ENCODE data around the gene MRPS27.
A peak's percentile ranks its signal among the peaks of the same experiment; 100 is the strongest.

The MRPS27 gene

DNA sequence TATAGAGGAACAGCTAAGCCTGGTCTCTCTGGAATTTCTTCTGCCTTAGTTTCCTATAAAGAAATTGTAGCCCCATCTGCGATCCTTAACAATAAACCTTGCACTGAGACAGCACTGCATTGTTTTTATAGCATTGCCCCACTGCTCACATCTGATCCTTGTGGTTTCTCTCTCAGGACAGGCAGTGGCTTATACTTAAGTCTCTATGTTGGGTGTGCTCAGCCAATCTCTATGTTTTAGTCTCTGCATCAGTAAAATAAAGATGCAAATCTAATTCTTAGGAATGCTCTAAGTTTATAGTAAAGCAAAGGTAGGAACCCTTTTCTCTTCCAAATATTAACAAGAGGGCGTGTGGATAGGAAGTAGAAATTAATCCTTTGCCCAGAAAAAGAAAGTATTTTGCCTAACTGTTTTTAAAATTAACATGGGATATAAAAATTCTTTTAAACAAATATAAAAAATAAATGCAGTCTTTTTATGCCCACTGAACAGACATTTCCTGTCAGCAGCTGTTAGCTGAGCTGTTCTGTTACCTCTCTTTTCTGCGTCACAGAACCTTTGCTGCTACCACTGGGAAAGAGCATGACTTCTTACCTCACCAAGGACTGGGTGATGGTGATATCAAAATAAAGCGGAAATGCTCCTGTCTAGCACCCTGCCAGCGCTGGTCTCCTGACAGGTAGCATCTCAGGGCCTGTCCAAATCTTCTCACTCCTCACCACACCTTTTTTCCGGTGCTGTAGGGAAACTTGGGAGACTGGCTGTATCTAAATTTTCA is 29.5 kb downstream of the MRPS27 start:
- no peak for DNase-seq (ENCODE audit: low spot score)

DNA sequence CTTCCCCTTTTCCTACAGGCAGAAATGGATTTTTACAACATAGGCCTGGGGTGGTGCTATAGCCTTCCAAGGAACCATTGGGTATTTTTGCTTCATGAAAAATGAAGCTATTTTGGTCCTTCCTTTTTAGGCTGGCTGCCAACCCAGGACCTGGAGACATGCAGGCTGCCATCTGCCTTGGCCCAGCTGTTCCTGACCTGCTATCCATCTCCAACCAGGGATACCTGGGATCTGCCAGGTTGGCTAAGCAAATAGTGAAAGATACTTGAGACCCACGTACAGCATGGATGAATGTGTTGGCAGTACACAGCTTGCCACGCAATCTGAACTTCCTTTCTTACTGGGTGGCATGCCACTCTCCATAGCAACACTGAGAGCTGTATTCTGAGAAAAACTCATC is 31.1 kb downstream of the MRPS27 start:
- peak; percentile 99 for DNase-seq (ENCODE audit: low spot score)

DNA sequence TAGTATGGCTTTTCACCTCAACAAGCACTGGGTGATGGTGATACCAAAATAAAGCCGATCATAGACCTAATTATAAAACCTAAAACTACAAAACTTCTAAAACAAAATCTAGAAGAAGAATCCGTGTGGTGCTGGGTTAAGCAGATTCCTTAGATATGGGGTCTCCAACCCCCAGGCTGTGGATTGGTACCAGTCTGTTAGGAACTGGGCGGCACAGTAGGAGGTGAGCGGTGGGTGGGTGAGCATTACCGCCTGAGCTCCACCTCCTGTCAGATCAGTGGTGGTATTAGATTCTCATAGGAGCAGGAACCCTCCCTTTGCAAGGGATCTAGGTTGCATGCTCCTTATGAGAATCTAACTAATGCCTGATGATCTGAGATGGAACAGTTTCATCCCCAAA is 33.2 kb downstream of the MRPS27 start:
- no peak for DNase-seq (ENCODE audit: low spot score)

DNA sequence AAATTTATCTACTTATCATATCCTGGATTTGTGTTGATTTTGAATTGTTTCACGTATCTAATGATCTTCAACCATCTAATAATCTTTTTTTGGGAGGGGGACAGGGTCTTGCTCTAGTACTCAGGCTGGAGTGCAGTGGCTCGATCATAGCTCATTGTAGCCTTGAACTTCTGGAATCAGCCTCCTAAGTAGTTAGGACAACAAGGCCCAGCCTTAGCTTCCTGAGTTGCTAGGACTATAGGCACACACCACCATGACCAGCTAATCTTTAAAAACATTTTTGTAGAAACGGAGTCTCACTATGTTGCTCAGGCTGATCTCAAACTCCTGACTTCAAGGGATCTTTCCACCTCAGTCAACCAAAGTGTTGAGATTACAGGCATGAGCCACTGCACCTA is 34.6 kb downstream of the MRPS27 start:
- DNase-seq (ENCODE audit: low spot score): no peak

DNA sequence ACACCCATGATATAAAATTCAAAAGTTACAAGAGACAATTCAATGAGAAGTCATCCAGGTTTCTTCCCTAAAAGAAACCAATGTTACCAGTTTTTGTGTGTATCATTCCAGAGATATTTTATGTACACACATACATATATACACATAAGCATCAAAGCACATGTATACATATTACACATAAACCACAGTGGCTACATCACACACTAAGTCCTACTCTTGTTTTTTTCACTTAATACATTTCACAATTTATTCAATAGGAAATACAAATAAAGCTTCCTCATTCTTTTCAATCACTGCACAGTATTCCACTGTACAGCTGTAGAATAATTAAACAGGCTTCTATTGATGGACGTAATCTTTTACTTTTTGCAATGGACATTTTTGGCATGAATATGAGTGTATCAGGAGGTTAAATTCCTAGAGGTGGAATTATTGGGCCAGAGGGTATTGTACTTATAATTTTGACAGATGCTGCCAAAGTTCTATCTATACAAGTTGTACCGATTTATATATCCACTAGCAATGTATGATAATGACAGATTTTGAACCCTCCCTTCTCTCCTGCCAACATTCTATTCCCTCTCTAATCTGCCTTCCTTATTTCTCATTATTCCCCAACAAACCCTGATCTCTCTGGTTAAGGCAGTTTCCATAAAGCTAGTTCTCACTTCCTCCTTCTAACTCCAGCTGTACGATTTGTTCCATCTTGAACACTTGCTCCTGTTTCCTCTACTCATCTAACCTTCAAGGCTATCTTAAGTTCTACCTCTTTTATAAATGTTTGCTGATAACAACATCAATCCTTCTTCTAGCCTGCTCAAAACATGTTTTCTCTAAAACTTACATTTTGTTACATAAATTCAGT is 35.2 kb downstream of the MRPS27 start:
- DNase-seq (ENCODE audit: low spot score): no peak

DNA sequence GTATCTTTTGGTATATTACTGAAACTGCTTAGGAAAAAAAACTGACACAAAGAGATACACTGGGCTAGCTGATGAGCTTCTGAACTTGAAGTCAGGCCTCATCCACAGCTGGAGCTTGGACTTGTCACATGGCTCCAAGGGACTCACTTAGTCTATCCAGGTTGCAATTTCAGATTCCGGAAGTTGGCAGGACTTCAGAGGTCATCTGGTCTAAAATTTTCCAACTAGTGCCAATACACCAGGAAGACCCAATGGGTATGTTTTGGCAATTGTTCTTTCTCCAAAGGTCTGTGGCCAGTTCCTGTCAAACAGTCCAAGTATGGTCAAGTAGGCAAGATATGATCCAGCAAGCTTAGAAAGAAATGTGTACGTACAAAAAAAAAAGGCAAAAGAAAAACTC is 36.7 kb downstream of the MRPS27 start:
- DNase-seq (ENCODE audit: low spot score): no peak

DNA sequence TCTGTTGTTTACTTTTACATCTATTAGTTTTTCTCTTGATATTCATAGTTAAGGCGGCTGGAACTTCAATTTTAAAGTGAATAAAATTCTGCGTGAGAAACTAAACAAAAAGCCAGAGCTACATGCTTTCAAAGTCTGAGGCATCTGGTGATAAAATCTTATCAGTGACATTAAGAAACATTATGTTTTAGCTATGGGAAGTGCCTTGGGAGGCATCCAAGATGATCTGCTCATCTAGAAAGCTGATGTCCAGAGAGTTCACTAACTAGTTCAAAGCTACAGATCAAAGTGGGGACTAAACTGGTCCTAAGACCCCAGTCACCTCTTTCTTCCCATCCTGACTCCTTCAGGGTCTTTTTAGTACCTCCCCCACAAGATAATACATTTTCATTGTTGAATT is 37.2 kb downstream of the MRPS27 start:
- DNase-seq (ENCODE audit: low spot score): no peak

DNA sequence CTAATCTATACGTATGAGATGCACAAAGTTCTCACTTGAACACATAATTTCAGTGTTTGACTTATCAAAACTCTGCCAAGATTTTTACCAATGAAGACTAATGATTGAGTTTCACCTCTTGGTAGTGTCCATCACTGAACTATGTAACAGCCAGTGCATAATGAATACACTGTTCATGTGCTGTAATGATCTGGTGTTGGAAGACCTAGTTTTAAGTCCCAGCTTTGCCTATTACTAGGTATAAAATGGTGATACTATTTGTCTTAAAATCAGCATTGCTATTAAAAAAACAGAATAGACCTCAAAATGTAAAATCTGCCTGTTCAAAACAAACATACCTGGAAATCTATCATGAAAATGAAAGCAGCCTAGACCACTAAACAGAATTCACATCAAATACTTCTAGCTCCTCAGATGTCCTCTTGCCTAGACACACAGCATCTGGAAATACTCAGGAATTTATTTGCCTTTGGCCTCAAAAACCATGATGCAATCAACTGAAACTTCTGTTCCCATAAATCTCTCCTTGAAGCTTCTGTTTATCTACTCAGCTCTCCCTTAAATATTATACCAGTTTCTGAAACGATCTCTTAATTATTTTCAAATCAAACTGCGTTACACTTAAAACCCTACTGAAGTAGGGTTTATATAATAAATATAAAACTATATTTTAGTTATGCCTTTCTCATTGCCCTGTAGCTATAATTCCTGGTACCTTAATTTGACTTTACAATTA is 38.1 kb downstream of the MRPS27 start:
- DNase-seq (ENCODE audit: low spot score): no peak

DNA sequence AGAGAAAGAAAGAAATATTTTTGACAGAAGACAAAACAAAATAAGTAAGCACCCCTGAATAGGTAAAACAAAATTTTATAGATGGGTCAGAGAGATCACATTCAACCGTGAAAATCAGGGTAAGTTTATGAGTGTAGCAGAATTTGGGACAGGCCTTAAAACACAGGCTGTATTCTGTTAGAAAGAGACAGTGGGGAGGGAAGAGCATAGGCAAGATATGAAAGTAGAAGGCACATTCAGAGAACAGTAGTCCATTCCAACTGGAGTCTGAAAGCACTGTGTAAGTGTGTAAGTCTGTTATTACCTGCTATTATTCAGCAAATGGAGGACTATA is 38.6 kb downstream of the MRPS27 start:
- DNase-seq (ENCODE audit: low spot score): no peak

DNA sequence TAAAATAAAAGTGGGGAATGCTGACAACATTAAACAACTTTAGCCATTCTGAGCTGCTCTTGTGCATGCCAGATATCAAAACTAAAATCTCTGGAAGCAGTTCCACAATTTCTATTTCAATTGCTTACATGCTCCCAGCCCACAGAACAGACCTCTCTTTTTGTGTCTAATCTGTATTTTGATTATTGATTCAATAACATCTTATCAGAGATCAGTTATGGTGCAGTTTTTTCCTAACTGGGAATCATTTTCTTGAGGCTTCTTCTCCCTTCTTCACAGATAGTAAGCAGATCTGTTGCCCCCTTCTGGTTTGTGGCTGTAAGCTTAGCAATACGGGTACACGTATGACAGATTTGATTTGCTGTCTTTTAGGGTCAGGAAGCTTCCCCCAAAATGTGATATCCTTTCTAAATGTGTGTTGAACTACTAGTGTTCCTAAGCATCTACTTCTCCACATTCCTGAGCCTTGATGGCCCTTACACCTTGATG is 39.4 kb downstream of the MRPS27 start:
- peak; percentile 64 for DNase-seq (ENCODE audit: low spot score)

DNA sequence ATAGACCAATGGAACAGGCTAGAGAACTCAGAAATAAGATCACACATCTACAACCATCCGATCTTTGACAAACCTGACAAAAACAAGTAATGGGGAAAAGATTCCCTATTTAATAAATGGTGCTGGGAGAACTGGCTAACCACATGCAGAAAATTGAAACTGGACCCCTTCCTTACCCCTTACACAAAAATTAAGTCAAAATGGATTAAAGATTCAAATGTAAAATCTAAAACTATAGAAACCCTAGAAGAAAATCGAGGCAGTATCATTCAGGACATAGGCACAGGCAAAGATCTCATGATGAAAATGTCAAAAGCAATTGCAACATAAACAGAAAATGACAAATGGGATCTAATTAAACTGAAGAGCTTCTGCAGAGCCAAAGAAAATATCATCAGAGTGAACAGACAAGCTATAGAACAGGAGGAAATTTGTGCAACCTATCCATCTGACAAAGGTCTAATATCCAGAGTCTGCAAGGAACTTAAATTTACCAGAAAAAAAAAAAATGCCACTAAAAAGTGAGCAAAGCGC is 43.8 kb downstream of the MRPS27 start:
- no peak for DNase-seq (ENCODE audit: low spot score)

DNA sequence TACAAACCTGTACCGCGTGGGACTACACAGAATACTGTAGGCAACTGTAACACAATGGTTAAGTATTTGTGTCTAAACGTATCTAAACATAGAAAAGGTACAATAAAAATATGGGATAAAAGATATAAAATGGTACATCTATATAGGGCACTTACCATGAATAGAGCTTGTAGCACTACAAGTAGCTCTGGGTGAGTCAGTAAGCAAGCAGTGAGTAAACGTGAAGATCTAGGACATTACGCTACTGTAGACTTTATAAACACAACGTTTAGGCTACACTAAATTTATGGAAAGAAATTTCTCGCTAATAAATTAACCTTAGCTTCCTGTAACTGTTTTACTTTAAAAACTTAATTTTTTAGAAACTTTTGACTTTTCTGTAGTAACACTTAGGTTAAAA is 46.5 kb downstream of the MRPS27 start:
- no peak for DNase-seq (ENCODE audit: low spot score)

DNA sequence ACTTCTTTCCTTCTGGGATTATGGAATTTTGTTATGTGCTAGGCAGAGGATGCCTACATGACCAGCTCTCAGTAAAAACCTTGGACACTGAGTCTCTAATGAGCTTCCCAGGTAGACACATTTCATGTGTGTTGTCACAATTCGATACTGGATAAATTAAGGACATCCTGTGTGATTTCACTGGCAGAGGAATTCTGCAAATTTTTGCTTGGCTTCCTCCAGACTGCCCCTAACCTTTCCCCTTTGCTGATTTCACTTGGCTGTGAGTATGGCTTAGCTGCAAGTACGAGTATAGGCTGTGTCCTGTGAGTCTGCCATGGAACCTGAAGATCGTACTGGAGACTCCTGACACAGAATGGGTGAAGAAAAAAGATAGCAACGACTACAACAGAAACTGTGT is 47.6 kb downstream of the MRPS27 start:
- DNase-seq (ENCODE audit: low spot score): no peak

DNA sequence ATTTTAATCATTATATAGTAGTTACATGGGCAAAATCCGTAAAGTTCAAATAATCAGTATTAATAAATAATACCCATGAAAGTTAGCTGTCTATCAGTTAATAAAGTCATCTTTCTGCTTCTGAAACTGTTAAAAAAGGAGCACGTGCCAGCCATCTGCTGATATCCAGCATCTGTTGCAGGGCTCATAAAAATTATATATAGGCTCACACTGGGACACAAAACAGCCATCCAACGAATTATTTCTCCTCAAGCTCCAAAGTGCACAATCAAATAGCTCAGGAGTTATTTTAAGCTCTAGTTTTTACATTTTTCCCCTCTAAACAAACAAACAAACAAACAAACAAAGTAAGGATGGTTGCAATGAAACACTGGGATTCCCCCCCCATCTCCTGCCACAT is 48.3 kb downstream of the MRPS27 start:
- DNase-seq (ENCODE audit: low spot score): no peak

DNA sequence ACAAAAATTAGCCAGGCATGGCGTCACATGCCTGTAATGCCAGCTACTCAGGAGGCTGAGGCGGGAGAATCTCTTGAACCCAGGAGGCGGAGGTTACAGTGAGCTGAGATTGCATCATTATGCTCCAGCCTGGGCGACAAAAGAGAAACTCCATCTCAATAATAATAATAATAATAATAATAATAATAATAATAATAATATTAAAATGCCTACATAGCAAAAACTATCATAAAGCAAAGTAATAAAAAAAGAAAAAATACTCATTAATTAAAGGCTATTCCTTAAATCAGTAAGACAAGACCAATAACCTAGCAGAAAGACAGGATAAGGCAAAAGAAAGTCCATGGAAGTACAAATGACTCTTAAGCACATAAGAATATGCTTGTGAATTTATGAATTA is 50.0 kb downstream of the MRPS27 start:
- DNase-seq (ENCODE audit: low spot score): no peak

DNA sequence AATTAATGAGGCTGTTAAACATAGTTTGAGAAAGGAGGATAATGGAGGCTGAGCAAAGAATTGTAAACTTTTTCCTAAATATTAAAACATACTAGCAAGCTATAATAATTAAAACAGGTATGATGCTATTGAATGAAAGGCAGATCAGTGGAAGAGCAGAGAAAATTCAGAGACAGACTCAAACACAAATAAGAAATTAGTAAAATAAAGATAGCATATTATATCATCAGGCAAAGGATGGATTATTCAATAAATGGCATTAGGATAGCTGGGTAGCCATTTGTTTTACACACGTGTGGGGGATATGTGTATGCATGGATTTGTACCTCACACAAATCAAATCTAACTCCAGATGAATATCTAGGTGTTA is 50.6 kb downstream of the MRPS27 start:
- DNase-seq (ENCODE audit: low spot score): no peak

DNA sequence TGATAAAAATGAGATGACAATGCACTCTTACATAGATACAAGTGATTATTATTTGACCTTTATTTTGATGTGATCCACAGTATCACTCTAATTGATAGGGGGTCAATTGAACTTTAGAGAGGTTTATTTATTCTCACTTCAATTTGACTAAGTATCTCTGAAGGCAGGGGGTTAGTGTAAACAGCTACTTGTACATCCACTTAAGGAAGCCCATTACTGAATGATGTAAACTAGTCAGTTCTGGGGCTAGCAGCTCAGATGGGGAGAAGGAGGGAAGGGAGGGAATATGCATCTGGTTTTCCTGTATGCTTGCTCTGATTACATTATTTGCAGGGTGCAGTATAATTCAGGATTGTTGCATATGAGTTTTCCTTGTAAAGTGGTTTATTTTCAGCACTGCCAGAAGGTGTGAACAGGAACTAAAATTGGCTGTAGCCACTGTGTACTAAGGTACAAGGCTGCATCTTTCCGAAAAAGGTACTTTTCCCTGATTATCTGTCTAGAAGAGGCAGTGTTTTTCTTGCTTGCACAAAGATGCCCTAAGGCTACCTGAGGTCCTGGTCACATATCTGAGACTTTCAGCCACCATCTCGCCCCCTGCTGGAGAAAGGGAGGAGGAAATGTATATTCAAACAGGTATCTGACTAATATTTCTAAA is 51.2 kb downstream of the MRPS27 start:
- peak; percentile 73 for DNase-seq (ENCODE audit: low spot score)

DNA sequence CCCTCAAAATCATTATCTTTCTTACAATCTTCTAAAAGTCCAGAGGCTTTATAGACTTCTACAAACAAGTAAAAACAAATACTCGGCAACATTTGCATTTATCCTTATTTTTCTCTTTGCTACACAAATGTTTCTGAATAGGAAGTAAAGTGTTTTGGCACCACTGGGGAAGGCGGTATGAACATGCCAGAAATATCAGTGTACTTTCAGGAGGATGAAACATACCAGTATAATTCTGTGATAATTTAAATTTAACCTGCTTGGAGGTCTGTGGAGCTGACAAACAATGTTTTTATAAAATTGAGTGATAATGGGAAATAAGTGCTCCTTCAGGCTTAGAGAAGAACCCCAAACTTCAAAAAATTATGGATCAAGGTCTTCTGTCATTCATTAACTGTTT is 51.8 kb downstream of the MRPS27 start:
- no peak for DNase-seq (ENCODE audit: low spot score)

DNA sequence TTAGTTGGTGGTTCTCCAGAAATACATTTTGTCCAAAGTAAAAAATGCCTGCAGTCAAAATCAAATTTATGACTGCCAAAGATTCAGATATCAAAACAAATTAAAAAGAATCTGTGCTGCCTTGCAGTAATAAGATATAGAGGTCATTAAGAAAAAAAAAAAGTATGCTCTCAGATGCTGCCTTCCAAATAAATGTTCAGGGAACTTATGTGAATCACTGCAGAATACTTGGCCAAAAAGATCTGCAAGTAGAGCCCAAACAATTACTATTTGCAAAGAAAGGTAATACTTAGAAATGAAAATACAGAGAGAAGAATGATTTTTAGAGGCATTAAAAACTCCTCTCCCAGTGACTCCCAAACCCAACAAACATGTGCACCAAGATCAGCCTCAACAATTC is 52.4 kb downstream of the MRPS27 start:
- DNase-seq (ENCODE audit: low spot score): no peak

DNA sequence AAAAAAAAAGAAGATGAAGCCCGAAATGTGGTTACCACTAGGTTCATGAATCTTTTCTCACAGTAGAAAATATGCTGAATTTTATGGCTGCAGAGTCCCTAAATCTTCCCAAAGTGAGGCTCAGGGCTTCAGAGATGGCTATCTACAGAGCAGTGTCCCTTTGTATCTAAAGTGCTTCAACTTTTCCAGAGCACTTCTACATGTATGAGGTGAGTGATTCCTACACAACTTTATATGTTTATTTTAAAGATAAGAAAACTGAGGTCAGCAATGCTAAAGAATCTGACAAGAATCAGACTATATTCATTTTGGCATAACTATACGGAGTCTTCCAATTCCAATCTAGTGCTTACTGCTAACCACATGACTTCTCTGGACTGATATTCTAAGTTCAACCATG is 53.2 kb downstream of the MRPS27 start:
- no peak for DNase-seq (ENCODE audit: low spot score)

DNA sequence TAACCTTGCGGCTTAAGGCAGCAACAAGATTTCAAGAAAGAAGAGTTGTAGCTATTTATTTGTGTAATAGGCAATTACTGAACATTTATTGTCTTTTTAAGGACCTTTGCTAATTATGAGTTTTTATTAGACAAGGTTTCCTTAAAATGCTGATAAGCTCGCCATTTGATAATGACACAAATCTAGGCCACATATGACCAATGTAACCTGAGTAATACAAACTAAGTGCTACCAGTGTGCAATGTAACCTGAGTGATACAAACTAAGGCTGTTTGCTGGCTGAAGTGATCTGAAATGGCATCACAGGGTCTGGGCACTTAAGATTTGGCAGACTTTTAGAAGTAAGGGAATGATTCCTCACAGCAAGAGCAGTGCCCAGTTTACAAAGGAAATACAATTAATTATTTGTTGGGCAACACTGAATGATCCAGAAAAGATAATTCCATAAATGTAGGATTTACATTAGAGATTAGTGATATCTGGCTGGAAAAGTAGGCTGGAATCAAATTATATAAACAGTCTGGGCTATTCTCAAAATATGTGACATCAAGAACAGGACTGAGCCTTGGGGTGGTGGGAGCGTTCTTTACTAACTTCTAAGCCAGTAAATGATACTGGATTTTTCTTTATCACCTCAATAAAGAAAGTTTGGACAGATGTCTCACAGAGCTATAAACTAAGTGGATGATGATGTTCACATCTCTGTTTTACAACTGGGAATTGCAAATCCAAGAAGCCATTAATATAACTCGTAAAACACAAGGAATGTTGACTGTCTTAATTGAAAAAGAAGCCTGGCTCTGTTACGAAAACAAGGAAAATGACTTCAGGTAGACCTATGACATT is 54.8 kb downstream of the MRPS27 start:
- no peak for DNase-seq (ENCODE audit: low spot score)
